GM19193 (cell line): ENCODE measurements around the gene MAP3K5.

ENCODE experiments used
- POLR2A ChIP-seq: IDR thresholded peaks from 4 replicates; pipeline ENCODE4 v1.6.1; 2011; ENCODE audit not compliant: insufficient read depth, insufficient read length; ENCODE audit errors: extremely low read depth

Gene MAP3K5

DNA sequence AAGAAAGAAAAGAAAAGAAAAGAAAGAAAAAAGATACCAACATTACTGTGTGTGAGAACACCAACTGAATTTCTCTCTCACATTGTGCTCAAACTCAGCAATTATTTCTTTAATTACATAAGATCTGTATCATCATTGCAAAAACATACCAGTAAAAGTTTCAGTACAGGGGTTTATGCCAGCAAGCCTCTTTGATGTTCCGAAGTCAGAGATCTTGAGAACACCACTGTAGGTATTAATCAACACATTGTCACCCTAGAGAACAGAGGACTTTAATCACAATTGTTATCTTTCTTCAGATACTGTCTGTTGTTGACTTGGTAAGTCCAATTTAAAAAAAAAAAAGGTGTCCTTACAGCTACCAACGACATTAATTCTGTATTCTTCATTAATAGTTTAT is 181.1 kb downstream of the MAP3K5 start:
- no peak for TF ChIP-seq POLR2A

DNA sequence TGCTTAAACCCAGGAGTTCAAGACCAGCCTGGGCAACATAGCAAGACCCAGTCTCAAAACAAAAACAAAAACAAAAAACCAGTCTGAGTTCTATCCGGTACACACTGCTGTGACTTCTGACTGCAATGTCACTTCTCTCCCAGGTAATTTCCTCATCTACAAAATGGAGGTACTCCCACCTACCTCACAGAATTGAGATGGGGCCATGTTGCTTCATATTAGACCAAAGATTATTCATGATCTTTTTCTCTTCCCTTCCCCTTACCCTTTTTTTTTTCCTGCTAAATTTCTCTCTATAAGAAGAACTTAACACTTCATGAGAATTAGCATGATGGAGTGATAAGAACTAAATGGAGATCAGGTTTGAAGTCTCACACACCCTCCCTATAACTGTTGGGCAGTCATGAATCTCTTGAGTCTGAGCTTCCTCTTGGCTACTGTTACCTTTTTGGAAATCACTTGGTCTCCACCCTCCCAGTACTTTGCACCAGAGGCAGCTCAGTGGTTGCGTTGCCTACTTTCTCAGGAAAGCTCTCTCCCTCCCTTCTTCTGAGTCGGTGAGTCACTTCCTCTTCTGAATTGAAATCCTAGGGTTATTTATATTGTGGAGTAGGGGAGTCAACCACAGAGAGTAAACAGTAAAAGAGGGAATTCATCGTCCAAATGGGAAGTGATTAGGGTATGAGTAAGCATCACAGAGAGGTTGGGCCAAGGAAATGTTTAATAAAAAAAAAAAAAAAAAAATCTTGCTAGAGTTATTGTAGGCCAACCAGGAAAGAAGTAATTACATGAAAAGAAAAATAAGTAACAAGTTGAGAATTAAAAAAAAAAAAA is 182.2 kb downstream of the MAP3K5 start:
- no peak for TF ChIP-seq POLR2A

DNA sequence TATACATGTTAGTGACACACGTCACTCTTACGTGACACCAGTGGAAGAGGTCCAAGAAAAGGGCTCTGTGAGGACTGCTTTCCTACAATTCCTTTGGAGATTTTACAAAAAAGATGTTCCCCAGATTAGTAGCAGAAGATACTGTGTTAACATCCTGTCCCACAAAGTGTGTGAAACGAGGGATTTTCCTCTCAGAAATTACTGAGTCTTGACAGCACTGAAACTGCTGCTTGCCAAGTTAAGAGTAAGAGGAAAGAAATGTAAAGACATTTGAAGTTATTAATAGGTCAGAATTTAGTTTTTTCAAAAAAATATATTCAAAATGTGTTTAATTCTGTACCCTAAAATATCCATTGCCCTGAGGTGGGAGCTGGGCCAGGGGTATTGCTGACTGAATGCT is 183.3 kb downstream of the MAP3K5 start:
- TF ChIP-seq POLR2A, result no peak

DNA sequence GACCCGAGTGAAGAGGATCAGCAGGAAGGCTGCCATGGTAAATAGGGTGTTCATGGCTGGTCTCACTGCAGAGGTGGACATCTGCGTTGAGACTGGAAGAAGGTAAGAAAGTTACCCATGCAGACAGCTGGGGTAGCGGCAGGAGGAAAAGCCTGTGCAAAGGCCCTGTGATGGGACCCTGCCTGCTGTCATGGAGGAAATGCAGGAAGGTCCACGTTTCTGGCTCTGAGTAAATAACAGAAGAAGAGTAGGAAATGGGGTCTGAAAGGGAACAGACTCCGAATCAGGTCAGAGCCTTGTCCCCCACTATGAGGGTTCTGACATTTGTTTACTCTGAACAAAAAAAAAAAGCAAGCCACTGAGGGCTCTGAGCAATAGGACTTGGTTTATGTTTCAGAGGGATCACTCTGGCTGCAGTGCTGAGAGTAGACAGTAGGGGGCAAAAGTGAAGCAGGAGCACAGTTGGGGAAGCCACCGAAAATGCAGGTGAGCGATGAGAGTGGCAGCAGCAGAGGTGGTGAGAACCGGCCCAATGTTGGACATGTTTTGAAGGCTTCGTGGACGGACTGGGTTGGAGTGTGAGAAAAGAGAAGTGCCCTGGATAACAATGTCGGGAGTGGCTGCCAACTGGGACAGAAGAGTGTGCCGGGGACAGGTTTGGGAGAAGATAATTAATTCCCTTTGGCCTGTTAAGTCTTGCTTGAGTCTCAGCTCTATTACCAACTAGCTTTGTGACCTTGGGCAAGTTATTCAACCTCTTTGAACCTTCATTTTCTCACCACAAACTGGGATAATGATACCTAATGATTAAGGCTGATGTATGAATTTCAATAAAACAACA is 184.1 kb downstream of the MAP3K5 start:
- TF ChIP-seq POLR2A, result no peak

DNA sequence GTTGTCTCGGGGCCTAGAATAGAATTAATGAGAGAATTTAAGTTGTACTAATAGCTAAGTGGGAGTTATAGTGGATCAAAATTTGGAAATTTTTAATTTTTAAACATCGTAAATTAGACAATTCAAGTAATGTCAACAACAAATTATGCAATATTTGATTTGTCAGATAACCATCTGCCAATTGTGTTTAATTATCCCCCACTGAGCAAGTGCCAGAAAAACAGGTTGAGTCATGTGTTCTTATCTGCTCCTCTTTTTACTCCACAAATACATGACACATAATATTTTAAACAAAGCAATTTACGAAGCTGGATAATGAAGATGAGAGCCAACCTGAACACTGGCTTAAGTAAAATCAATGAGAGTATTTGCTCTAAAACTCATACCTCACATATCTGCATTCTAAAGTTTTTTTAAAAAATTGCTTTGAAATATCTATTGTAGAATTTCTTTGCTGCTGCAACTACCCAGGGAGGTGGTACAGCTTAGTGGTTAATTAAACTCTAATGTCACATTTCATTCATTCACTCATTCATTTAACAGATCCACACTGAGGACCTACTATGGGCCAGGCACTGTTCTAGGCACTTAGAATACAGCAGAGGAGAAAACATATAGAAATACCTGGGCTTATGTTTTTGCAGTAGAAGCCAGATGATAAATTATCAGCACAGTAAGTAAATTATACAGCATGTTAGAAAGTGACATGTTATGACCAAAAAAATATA is 184.9 kb downstream of the MAP3K5 start:
- TF ChIP-seq POLR2A, result no peak

DNA sequence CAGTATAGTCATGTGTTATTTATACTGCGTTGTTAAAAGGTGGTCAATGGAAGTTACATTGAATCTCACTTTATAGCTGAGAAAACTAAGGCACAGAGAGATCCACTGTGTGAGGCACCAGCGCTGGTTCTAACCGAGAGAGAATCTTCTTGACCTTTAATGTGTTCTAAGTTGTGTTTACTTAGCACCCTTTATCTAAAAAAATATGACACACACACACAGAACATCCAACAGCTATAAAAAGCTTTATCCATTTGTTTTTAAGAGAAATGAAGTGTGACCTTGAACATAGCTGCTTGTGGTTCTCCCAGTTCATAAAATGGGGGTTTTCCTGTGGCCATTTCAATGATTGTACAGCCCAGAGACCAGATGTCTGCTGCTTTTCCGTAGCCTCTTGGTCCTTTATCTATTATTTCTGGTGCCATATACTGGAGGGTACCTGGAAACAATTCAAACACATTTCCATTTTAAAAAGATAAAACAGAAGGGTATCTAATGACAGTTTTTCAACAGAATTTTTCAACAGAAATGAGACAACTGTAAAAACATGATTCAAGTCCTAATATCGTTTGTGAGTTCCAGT is 187.3 kb downstream of the MAP3K5 start:
- TF ChIP-seq POLR2A, result no peak

DNA sequence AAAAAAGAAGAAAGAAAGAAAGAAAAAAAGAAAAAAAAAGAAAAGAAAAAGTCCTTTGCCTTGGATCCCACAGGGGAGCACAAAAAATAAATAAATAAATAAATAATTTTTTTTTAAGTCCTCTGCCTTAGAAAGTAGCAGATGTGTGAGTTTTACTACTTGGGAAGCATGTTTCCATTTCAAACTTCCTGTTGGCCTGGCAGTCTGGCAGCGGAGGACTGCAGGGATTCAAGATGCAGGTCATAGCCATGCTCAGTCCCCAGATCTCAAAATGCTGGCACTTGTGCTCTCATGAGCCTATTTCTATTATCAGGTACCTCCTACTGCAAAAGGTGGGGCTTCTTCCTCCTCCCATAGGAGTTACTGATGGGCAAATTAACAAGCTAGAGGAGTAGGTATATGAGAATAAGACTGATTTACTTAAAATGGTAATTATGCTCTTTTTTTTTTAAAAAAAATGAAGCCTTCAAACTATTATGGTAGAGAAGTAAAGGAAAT is 187.9 kb downstream of the MAP3K5 start:
- TF ChIP-seq POLR2A, result no peak

DNA sequence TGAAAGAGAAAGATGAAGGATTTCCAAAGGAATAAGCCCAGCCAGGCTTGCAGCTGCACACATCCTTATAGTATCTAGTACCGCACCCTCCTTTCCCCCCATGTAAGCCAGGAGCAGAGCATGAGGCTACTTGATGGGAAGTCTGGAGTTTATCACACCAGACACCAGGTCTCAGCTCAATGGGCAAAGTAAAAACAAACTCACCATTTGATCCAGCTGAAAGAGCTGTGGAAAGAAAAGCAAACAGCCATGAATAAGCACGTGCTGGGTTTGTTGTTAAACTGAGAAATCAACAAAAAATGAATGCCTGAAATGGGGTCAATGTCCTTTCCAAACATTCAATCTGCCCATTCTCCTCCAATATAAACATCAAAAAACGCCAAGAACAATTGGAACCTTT is 191.5 kb downstream of the MAP3K5 start:
- TF ChIP-seq POLR2A, result no peak

DNA sequence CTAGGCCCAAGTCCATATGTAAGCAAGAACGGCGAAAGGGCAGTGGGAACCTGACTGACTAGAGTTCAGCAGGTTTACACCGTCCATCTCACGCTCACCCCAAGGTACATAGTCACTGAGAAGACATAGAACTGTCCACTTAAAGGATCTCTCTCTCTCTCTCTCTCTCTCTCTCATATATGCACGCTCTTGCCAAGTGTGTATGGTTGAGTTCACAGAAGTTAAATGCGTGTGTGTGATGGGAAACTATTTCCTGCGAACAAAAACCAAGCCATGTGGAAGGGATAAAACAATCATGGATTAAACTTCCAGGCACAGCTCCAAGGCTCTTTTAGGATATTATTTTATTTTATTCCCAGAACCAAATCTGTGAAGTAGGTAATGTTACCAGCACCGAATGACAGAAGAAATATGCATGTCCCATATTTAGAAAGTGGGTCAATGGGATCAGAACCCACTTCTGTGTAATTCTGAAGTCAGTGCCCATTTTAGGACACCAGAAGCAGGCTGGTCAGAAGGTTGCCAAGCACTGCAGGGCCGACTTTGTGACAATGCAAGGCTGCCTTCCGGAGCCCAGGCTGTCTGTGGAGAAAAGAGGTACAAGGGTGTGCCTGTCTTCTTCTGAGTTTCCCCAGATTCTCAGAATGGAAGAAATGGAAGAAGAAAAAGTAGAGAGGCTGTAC is 192.8 kb downstream of the MAP3K5 start:
- TF ChIP-seq POLR2A, result no peak

DNA sequence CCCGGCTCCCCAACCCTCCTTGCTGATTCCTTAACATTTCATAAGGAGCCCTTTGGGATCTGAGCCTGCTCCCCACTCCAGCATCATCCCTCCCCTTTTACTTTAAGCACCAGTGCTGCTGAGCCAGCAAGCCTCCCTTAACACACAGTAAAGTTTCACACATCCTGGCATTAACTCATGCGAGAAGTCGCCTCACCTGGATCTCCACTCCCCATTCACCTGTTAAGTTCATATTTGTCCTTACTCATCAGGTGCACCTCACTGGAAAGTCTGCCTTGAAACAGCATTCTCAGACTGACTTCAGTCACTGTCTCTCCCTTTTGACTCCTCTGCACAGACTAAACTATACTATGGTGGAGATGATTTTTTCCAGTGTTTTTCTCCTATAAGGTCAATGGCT is 194.2 kb downstream of the MAP3K5 start:
- TF ChIP-seq POLR2A, result no peak

DNA sequence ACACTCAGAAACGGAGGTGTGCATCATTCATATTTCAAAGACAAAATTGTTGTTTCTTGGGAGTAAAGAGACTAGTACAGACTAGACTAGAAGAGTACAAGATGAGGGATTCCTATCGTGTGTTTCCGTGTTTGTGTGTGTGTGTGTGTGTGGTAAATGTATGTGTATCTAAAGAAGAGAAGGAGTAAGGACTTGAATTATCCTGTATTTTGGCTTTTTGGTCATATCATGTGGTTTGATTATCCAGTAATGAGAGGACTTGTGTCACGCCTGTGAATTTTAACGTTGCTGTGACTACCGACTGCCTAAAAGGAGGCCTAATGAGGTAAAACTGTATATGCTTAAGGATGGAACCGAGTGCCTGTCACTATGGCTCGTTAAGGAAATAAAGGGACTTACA is 197.6 kb downstream of the MAP3K5 start:
- no peak for TF ChIP-seq POLR2A

DNA sequence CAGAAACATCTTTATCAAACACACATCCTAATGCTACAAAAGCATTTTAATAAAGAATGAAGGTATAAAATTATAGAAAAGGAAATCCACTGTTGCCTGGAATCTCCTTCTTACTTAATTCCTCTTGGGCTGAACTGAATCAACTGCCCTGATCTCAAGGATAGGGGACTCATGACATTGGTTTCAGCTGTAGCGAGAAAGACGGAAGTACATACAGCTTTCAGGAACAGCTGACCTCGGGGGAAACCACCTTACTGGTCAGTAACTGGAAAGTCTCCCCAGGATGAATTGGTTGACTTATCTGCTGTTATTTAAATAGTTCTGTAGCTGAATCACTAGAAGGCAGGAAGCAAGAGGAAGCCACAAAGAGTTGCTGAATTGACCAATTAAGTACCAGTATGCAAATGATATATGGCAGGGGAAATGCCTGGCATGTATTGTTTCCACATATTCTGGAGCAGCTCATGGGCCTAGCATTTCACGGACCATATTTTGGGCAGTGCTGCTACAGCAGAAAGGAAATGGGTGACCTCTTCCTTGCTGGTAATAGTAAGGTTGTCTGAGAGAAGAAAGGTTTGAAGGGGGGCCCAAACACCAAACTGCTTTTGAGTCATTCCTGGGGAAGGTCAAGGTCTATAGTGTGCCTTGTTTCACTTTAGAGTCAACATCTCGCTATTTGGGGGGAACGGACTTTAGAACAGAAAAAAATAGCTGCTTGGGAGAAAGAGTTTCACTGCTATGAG is 198.4 kb downstream of the MAP3K5 start:
- TF ChIP-seq POLR2A, result peak; percentile 26

DNA sequence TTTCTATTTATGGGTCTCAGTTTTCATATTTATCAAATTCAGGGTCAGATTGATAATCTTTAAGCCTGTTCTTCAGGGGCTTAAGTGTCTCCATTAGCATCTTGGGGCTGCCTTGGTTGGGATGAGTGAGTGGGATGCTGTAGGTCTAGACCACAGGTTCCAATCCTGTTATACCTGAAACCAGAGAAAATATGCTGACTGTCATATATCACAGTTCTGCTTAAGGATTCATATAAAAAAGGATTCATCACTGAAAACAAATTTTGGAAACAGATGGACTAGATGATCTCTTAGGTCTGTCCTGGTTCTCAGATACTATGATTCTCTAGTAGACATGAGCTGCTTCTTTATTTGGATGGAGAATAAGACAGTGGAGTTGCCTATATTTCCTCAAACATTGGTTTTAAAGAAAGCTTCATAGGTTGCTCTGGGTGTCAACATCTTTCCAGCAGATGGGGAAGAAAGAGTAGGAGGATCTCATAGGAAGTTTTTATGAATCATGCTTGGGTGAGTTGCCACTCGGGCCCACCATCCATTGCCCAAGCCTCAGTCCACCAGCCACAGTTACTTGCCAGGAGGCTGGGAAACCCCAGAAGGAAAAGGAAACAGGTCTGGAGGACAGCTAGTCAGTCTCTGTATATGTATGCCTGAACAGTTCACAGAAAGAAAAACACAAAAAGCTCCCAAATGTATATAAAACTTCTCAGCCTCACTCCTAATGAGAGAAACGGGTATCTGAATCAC is 199.2 kb downstream of the MAP3K5 start:
- no peak for TF ChIP-seq POLR2A
